Activated B cell treated with CpG ODN at 0.5 μM for 24 hours (primary cell): ENCODE data around the gene PBX3. TPM values are rescaled to one million over a fixed set of nuclear protein-coding genes. Genes with fewer than 3 reads are reported as not detected.

Experiments
- ATAC-seq: fragments of 200-7000 bp; cut with Tn5 transposase; one replicate; pipeline ENCODE4 v1.10.0; 2021; ENCODE audit warnings: low read depth, mild to moderate bottlenecking, moderate library complexity
- CTCF ChIA-PET: fragments of 350-600 bp; sonication (Branson Sonifier 250); formaldehyde crosslinking; loops from one replicate; lab custom pipeline; 2021; ENCODE audit warnings: antibody characterized with exemption; lab: Charles Lee
- POLR2A ChIA-PET: fragments of 350-600 bp; sonication (Branson Sonifier 250); formaldehyde crosslinking; loops from one replicate; lab custom pipeline; 2021; ENCODE audit warnings: antibody characterized with exemption; lab: Charles Lee
- DNase-seq: peaks from one replicate; pipeline ENCODE4 v3.0.0; 2022
- H3K27ac Mint-ChIP-seq: one replicate; pipeline ENCODE4 v1.8.0; 2020; ENCODE audit warnings: mixed read lengths
- H3K27me3 Mint-ChIP-seq: one replicate; pipeline ENCODE4 v1.8.0; 2021; ENCODE audit warnings: mixed read lengths
- H3K36me3 Mint-ChIP-seq: one replicate; pipeline ENCODE4 v1.8.0; 2021; ENCODE audit warnings: low read depth, mixed read lengths
- H3K4me1 Mint-ChIP-seq: one replicate; pipeline ENCODE4 v1.8.0; 2021; ENCODE audit warnings: mixed read lengths
- H3K4me3 Mint-ChIP-seq: one replicate; pipeline ENCODE4 v1.8.0; 2020; ENCODE audit warnings: mild to moderate bottlenecking, mixed read lengths
- H3K9me3 Mint-ChIP-seq: one replicate; pipeline ENCODE4 v1.8.0; 2020; ENCODE audit warnings: mixed read lengths
- intact Hi-C: fragments of 100-400 bp; cut with micrococcal nuclease; formaldehyde crosslinking; loops from one replicate; pipeline ENCODE4 v1.15.1; 2024
- total RNA-seq: library from RNA; stranded (reverse); gene quantifications from 2 replicates; pipeline ENCODE4 v1.2.3, GENCODE V29; 2022
- TF ChIP-seq, protein P1 (sequence below): fragments of 200-600 bp; IDR thresholded peaks from one replicate; pipeline ENCODE4 v1.8.0; 2022; ENCODE audit warnings: antibody characterized with exemption, mild to moderate bottlenecking

Gene PBX3
- total RNA-seq, 1 donor from 2014 or later, result 37.2 TPM

- ChIA-PET POLR2A (no interaction called here), CTCF (no interaction called here)
- intact Hi-C loops, result no loop called here
- ATAC-seq, result no peak
- H3K27ac Mint-ChIP-seq, result no peak overlapping the region
- TF ChIP-seq, protein P1, sequence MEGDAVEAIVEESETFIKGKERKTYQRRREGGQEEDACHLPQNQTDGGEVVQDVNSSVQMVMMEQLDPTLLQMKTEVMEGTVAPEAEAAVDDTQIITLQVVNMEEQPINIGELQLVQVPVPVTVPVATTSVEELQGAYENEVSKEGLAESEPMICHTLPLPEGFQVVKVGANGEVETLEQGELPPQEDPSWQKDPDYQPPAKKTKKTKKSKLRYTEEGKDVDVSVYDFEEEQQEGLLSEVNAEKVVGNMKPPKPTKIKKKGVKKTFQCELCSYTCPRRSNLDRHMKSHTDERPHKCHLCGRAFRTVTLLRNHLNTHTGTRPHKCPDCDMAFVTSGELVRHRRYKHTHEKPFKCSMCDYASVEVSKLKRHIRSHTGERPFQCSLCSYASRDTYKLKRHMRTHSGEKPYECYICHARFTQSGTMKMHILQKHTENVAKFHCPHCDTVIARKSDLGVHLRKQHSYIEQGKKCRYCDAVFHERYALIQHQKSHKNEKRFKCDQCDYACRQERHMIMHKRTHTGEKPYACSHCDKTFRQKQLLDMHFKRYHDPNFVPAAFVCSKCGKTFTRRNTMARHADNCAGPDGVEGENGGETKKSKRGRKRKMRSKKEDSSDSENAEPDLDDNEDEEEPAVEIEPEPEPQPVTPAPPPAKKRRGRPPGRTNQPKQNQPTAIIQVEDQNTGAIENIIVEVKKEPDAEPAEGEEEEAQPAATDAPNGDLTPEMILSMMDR, result no peak
- no peak for DNase-seq
- H3K36me3 Mint-ChIP-seq, result peaks cover 11% of the 10 kb centered on the region
- no peaks in the 10 kb centered on the region for H3K4me1 Mint-ChIP-seq
- H3K27me3 Mint-ChIP-seq, result no peaks in the 10 kb centered on the region
- H3K4me3 Mint-ChIP-seq, result no peak overlapping the region
- H3K9me3 Mint-ChIP-seq, result no peaks in the 10 kb centered on the region
Observed at GRCh38 chr9:125920402-125920801, 173.2 kb downstream of the PBX3 start.

- H3K27ac Mint-ChIP-seq, result no peak overlapping the region
- H3K36me3 Mint-ChIP-seq, result no peaks in the 10 kb centered on the region
- TF ChIP-seq, protein P1, result no peak
- CTCF ChIA-PET, result no interaction called here
- no peaks in the 10 kb centered on the region for H3K27me3 Mint-ChIP-seq
- no peak for DNase-seq
- ATAC-seq, result no peak
- H3K4me3 Mint-ChIP-seq, result no peak overlapping the region
- H3K4me1 Mint-ChIP-seq, result no peaks in the 10 kb centered on the region
- intact Hi-C loops, result no loop called here
- POLR2A ChIA-PET, result no interaction called here
- no peaks in the 10 kb centered on the region for H3K9me3 Mint-ChIP-seq
Observed at GRCh38 chr9:125922854-125923253, 175.7 kb downstream of the PBX3 start.

DNA sequence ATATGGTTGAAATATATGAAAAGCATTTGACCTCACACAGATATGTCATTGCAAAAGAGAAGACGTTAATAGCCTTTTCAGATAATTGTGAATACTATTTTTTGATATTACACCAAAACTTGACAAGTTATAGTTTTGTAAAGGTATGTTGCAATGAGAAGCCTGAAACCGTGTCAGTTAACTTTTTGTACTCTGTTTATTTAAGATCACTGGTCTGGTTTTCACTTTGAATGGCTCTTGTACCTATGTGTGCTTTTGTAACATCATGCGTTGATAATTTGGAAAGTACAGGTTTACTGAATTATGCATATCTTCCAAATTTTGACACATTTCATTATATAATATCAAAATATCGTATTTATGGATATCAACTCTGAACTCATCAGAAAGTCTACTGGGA is 177.2 kb downstream of the PBX3 start:
- TF ChIP-seq, protein P1, result no peak

GRCh38 chr9:125926936-125927335 is 179.8 kb downstream of the PBX3 start:
- ChIA-PET CTCF (no interaction called here), POLR2A (no interaction called here)
- intact Hi-C loops, result no loop called here
- Mint-ChIP-seq H3K4me3 (no peak overlapping the region), H3K36me3 (peaks cover 12% of the 10 kb centered on the region), H3K9me3 (no peaks in the 10 kb centered on the region), H3K27ac (no peak overlapping the region), H3K4me1 (no peaks in the 10 kb centered on the region), H3K27me3 (no peaks in the 10 kb centered on the region)
- ATAC-seq, result no peak
- TF ChIP-seq, protein P1, result no peak
- no peak for DNase-seq

More for the DNA sequence above, 177.2 kb downstream of the PBX3 start:
- intact Hi-C loops, result no loop called here
- ChIA-PET POLR2A (no interaction called here), CTCF (no interaction called here)
- Mint-ChIP-seq H3K36me3 (peaks cover under 1% of the 10 kb centered on the region), H3K27me3 (no peaks in the 10 kb centered on the region), H3K9me3 (no peaks in the 10 kb centered on the region), H3K4me1 (no peaks in the 10 kb centered on the region), H3K27ac (no peak overlapping the region), H3K4me3 (no peak overlapping the region)
- DNase-seq (no peak), ATAC-seq (no peak)

GRCh38 chr9:125929846-125930245 is 182.7 kb downstream of the PBX3 start:
- DNase-seq (no peak), ATAC-seq (no peak)
- Mint-ChIP-seq H3K36me3 (peaks cover 24% of the 10 kb centered on the region), H3K27me3 (no peaks in the 10 kb centered on the region), H3K4me1 (no peaks in the 10 kb centered on the region), H3K9me3 (no peaks in the 10 kb centered on the region), H3K4me3 (no peak overlapping the region), H3K27ac (no peak overlapping the region)
- intact Hi-C loops, result no loop called here
- ChIA-PET POLR2A (no interaction called here), CTCF (no interaction called here)
- TF ChIP-seq, protein P1, result no peak
